HepG2 (cell line): ENCODE data around the gene NR1H2. TPM values are rescaled to one million over a fixed set of nuclear protein-coding genes. Genes with fewer than 3 reads are reported as not detected.
A peak's percentile ranks its signal among the peaks of the same experiment; 100 is the strongest.

ENCODE experiments used
- ARID4A ChIP-seq: sonication (generic); formaldehyde crosslinking; IDR thresholded peaks from 2 replicates; pipeline ENCODE4 v1.5.0; 2020; ENCODE audit warnings: mild to moderate bottlenecking, missing genetic modification reagents, borderline replicate concordance
- E2F1 ChIP-seq: sonication (generic); formaldehyde crosslinking; IDR thresholded peaks from 2 replicates; pipeline ENCODE4 v1.5.0; 2020; ENCODE audit warnings: missing genetic modification reagents
- FOXK1 ChIP-seq: sonication (generic); formaldehyde crosslinking; IDR thresholded peaks from 2 replicates; pipeline ENCODE4 v1.4.0; 2020; ENCODE audit warnings: low read depth, missing genetic modification reagents, borderline replicate concordance
- HDAC2 ChIP-seq: sonication (generic); formaldehyde crosslinking; IDR thresholded peaks from 2 replicates; pipeline ENCODE4 v1.4.0; 2020; ENCODE audit warnings: missing genetic modification reagents
- IKZF5 ChIP-seq: IDR thresholded peaks from 2 replicates; pipeline ENCODE4 v1.6.1; 2018; ENCODE audit warnings: missing genetic modification reagents, mild to moderate bottlenecking, missing compliant biosample characterization
- NFYB ChIP-seq: sonication (generic); formaldehyde crosslinking; IDR thresholded peaks from 2 replicates; pipeline ENCODE4 v1.4.0; 2020; ENCODE audit warnings: missing genetic modification reagents
- POLR2AphosphoS5 ChIP-seq: IDR thresholded peaks from 2 replicates; pipeline ENCODE4 v1.6.1; 2012; ENCODE audit warnings: low read depth, low read length
- SMARCE1 ChIP-seq: fragments of 450-650 bp; IDR thresholded peaks from 2 replicates; pipeline ENCODE4 v1.6.1; 2017; ENCODE audit warnings: borderline replicate concordance
- TAF1 ChIP-seq: sonication (generic); formaldehyde crosslinking; IDR thresholded peaks from 2 replicates; pipeline ENCODE4 v1.4.0; 2020; ENCODE audit warnings: missing genetic modification reagents
- TFE3 ChIP-seq: IDR thresholded peaks from 2 replicates; pipeline ENCODE4 v1.6.1; 2016
- TSC22D2 ChIP-seq: sonication (generic); formaldehyde crosslinking; IDR thresholded peaks from 2 replicates; pipeline ENCODE4 v1.5.1; 2020; ENCODE audit warnings: missing genetic modification reagents, mild to moderate bottlenecking, borderline replicate concordance
- ZNF441 ChIP-seq: sonication (generic); formaldehyde crosslinking; IDR thresholded peaks from 2 replicates; pipeline ENCODE4 v1.7.0; 2021; ENCODE audit warnings: missing genetic modification reagents, borderline replicate concordance
- ZNF557 ChIP-seq: sonication (generic); formaldehyde crosslinking; IDR thresholded peaks from 2 replicates; pipeline ENCODE4 v1.4.0; 2020; ENCODE audit warnings: missing genetic modification reagents
- ZNF567 ChIP-seq: sonication (generic); formaldehyde crosslinking; IDR thresholded peaks from 2 replicates; pipeline ENCODE4 v1.8.1; 2023; ENCODE audit warnings: mild to moderate bottlenecking, missing genetic modification reagents, borderline replicate concordance
- polyA plus RNA-seq, 8 experiments: library from polyadenylated mRNA; depleted of rRNA in 3 of 8; stranded (reverse) in 7 of 8; unstranded in 1 of 8; fragments of >200 nt; fragmentation: Illumina TruSeq in 4 of 8; extraction: Trizol in 4 of 8; gene quantifications; 2 replicates each; pipeline versions ENCODE4 v1.2.1 to v1.2.3, GENCODE V29; 2011 to 2016; ENCODE audit warnings: low read depth in 4 of 8, missing spikeins in 1 of 8, mixed read lengths in 1 of 8; ENCODE audit not compliant: insufficient read depth in 1 of 8
- total RNA-seq, 5 experiments: library from RNA; depleted of rRNA; stranded (reverse); fragments of >200 nt; fragmentation: Illumina TruSeq; extraction: Trizol; gene quantifications; 2 replicates each; pipeline ENCODE4 v1.2.3, GENCODE V29; 2016; ENCODE audit warnings: low read depth in 1 of 5

The NR1H2 gene
- total and polyA plus RNA-seq, 2 of the 13 experiments (the other 11 are each of a cell fraction or from before 2014, with no cell fraction given) = 10.3 to 13.5 TPM

GRCh38 chr19:50329146-50329925 is 46.9 kb upstream of the NR1H2 start, which contains the start of gene KCNC3 (continued):
- TF ChIP-seq FOXK1 (CRISPR knock-in tag) (no peak), ARID4A (CRISPR knock-in tag) (peak; percentile 56; the same call in 1 of the 2 replicates), TSC22D2 (CRISPR knock-in tag) (no peak), NFYB (CRISPR knock-in tag) (peak; percentile 61), ZNF441 (CRISPR knock-in tag) (peak; percentile 51; the same call in 1 of the 2 replicates), ZNF567 (CRISPR knock-in tag) (peak; percentile 69; the same call in 1 of the 2 replicates), POLR2AphosphoS5 (peak; percentile 82), ZNF557 (CRISPR knock-in tag) (no peak), HDAC2 (CRISPR knock-in tag) (peak; percentile 50; the same call in 1 of the 2 replicates), E2F1 (peak; percentile 54; the same call in 1 of the 2 replicates), SMARCE1 (no peak), IKZF5 (CRISPR knock-in tag) (0 out of 2 replicates have a peak, but pooled peaks have one; percentile 20), TAF1 (CRISPR knock-in tag) (peak; percentile 59), TFE3 (no peak)
- TF ChIP-seq, all 625 proteins: peak for 84
